GM12864 (cell line): ENCODE data around the gene JSRP1.

Experiments
- DNase-seq: peaks from one replicate; pipeline ENCODE4 v3.0.0-alpha.2; 2011; ENCODE audit warnings: low read depth
- H3K4me3 ChIP-seq: 2 replicates; pipeline ENCODE4 v1.5.1; 2011; ENCODE audit warnings: mild to moderate bottlenecking, low read depth, low read length, control low read depth
- TF ChIP-seq, protein P1 (sequence below): IDR thresholded peaks from 2 replicates; pipeline ENCODE4 v1.5.1; 2011; ENCODE audit warnings: low read depth, mild to moderate bottlenecking, moderate library complexity, low read length, control low read depth, inconsistent platforms; ENCODE audit errors: missing control alignments

Gene JSRP1

DNA sequence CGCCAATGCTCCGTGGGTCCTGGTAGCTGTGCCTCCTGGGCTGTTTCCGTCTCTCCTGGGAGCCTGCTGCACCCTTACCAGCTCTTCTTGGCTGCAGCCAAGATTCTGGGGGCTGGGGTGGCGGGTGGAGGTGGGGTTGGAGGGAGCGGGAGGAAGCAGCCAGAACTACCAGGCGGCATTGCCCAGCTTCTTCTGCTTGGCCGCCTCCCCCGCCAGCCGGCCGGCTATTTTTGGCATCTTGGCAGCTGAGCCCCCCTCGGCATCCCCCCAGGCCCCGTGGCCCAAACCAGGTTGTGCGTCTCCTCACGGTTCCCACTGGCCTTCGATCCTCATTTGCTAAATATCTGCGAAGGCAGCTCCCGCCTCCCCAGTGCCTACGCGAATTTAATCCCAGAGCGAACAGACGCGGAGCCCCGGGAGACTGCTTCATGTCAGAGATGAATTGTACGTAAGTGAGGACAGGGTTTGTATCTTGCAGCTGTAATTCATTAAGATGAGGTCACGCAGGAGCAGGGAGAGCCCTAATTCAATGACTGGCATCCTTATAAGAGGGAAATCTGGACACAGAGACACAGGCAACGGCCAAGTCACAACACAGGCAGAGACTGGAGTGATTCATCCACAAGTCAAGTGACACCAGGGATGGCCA is 38.6 kb upstream of the JSRP1 start:
- H3K4me3 ChIP-seq, result no peak overlapping the region
- TF ChIP-seq, protein P1, sequence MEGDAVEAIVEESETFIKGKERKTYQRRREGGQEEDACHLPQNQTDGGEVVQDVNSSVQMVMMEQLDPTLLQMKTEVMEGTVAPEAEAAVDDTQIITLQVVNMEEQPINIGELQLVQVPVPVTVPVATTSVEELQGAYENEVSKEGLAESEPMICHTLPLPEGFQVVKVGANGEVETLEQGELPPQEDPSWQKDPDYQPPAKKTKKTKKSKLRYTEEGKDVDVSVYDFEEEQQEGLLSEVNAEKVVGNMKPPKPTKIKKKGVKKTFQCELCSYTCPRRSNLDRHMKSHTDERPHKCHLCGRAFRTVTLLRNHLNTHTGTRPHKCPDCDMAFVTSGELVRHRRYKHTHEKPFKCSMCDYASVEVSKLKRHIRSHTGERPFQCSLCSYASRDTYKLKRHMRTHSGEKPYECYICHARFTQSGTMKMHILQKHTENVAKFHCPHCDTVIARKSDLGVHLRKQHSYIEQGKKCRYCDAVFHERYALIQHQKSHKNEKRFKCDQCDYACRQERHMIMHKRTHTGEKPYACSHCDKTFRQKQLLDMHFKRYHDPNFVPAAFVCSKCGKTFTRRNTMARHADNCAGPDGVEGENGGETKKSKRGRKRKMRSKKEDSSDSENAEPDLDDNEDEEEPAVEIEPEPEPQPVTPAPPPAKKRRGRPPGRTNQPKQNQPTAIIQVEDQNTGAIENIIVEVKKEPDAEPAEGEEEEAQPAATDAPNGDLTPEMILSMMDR, result no peak
- DNase-seq, result no peak

DNA sequence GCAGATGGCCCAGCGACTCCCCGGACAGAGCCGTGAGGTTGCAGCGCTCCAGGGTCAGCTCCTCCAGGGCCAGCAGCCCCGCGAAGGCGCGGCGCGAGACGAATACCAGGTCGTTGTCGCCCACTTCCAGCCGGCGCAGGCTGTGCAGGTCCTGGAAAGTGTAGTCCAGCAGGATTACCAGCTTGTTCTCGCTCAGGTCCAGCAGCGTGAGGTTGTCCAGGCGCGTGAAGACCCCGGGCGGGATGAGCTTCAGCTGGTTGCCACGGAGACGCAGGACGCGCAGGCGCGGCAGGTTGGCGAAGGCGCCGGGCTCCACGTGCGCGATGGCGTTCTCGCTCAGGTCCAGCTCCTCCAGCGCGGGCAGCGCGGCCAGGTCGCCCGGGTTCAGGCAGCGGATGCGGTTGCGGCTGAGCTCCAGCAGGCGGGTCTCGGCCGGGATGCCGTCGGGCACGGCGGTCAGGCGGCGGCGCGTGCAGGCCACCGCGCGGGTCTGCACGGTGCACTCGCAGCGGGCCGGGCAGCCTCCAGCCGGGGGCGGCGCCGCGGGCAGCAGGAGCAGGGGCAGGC is 35.1 kb upstream of the JSRP1 start:
- peak overlapping the region; percentile 63 for H3K4me3 ChIP-seq
- DNase-seq, result no peak
- TF ChIP-seq, protein P1, result no peak

DNA sequence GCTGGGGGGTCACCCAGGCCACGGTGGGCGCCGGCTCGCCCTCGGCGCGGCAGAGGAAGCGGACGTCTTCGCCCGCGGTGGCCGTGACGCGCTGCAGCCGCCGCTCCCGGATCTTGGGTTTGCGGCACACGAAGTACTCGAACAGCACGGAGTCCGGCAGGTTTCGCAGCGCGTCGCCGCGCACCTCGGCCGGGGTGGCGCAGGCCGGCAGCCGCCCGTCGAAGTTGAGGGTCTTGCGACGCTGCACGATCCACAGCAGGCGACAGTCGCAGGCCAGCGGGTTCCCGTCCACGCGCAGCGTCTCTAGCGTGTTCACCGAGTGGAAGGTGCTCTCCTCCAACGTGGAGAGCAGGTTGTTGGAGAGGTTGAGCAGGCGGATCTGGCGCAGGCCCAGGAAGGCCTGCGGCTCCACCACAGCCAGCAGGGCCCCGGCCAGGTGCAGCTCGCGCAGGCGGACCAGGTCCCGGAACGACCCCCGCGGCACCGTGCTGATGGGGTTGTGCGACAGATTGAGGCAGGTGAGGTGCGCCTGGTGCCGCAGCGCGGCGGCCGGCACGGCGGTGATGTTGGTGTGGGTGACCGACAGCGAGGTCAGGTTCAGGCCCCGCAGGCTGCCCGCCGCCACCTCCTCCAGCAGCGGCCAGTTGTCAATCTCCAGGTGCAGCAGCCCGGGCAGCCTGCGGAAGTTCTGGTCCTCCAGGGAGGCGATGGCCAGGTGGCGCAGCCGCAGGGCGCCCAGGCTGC is 34.4 kb upstream of the JSRP1 start:
- peak overlapping the region; percentile 63 for H3K4me3 ChIP-seq
- TF ChIP-seq, protein P1, result no peak
- DNase-seq, result no peak

DNA sequence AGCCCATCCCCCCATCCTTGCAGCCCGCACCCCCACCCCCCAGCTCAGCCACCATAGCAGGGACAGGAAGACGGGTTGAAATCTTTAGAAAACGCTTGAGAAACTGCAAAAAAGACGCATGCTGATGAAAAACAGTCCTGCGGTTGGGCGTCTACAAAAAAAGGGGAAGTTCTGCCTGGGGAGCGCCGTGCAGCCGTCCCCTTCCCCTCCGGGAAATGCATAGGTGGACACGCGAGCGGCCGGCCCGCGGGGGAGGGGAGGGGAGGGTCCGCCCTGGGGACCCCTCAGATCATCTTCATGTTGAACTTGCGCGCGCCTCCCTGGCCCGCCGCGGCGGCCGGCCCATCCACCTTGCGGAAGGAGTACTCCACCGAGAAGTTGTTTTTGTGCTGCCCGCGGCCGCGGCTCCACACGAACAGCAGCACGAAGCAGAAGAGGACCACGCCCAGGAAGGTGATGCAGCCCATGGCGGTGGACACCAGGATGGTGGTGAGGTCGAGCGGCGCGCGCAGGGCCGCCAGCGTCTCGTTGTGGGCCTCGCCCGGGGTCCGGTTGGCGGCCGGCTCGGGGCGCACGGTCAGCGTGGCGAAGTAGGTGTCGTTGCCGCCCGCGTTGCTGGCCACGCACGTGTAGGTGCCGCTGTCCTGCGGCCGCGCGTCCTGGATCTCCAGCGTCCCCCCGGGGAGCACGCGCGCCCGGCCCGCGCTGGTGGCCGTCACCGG is 33.7 kb upstream of the JSRP1 start:
- DNase-seq, result peak; percentile 72
- TF ChIP-seq, protein P1, result no peak
- peak overlapping the region; percentile 63 for H3K4me3 ChIP-seq

DNA sequence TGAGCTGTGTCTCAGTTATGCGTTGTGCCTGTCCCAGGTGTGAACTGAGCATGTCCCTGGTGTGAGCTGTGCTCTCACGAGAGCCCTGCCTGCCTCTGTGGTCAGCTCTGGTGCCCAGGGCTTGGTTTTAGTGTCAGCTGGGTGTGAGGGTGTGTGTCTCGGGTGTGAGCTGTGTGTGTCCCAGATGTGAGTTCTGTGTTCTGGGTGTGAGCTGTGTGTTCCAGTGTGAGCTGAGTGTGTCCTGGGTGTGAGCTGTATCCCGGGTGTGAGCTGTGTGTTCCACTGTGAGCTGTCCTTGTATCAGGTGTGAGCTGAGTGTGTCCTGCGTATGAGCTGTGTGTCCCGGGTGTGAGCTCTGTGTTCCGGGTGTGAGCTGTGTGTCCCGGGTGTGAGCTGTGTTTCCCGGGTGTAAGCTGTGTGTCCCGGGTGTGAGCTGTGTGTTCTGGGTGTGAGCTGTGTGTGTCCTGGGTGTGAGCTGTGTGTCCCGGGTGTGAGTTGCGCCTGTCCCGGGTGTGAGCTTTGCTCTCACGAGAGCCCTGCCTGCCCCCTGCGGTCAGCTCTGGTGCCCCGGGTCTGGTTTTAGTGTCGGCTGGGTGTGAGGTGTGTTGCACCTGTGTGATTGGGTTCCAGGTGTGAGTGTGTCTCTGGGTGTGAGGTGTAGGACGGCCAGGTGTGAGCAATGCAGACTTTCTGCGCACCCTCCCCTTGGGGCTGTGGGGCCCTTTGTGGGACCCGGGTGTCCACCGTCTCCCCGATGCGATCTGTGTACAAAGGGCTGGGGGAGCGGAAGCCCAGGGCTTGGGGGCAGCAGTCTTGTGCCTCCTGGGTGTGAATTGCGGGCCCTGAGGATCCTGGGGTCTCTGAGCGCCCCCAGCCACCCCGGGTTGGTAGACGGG is 32.8 kb upstream of the JSRP1 start:
- TF ChIP-seq, protein P1, result no peak
- no peak for DNase-seq
- peak overlapping the region; percentile 63 for H3K4me3 ChIP-seq

DNA sequence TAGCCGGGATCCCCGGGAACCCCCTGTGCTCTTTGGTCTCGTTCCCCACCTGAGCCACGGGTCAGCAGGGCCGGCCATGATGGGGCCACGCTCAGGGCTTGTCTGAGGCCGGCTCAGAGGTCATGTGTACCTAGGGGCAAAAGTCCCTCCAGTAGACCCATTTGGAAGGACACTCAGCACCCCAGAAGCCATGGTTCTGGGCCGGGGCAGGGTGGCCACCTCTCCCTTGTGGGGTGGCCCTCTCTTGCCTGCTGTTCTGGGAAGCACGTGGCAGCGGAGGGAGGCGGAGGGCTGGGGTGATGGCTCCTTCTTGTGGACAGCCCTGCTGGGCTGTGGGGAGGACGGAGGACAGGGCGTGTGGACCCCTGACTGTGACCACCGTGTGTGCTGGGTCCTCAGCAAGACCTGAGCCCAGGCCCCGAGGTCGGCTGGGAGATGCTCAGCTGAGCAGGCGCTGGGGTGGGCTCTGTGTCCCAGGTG is 32.2 kb upstream of the JSRP1 start:
- H3K4me3 ChIP-seq, result no peak overlapping the region
- no peak for DNase-seq
- TF ChIP-seq, protein P1, result no peak
